Measurements from ENCODE around the gene OTUD4.

- TF ChIP-seq CTCF (IDR thresholded peaks at IDR 0.05), result no peak
- no peak for TF ChIP-seq EP300 (IDR thresholded peaks at IDR 0.05)
Observed at GRCh38 chr4:145130788-145131399, 49.5 kb downstream of the OTUD4 start.

Measured in suprapubic skin (tissue), 3 donors.